GM23338 (cell line): ENCODE data around the gene EDDM13.

ENCODE experiments used
- CREB1 ChIP-seq: fragments of 250-450 bp; sonication (Bioruptor Pico); IDR thresholded peaks from 2 replicates; pipeline ENCODE4 v1.5.0; 2020; ENCODE audit warnings: low read depth, mild to moderate bottlenecking, moderate library complexity
- EZH2 ChIP-seq: fragments of 200-600 bp; sonication (generic); IDR thresholded peaks from one replicate; pipeline ENCODE4 v1.8.0; 2017; ENCODE audit warnings: antibody characterized with exemption, mild to moderate bottlenecking, low read depth; ENCODE audit not compliant: unreplicated experiment
- EZH2phosphoT487 ChIP-seq: fragments of 200-600 bp; sonication (generic); IDR thresholded peaks from one replicate; pipeline ENCODE4 v1.8.1; 2018; ENCODE audit warnings: antibody characterized with exemption; ENCODE audit not compliant: unreplicated experiment
- JUNB ChIP-seq: IDR thresholded peaks from one replicate; pipeline ENCODE4 v1.6.1; 2016; ENCODE audit warnings: antibody characterized with exemption; ENCODE audit not compliant: unreplicated experiment
- POLR2AphosphoS5 ChIP-seq: IDR thresholded peaks from 2 replicates; pipeline ENCODE4 v1.6.1; 2016; ENCODE audit warnings: antibody characterized with exemption, low read depth
- STAT1 ChIP-seq: IDR thresholded peaks from one replicate; pipeline ENCODE4 v1.6.1; 2016; ENCODE audit warnings: antibody characterized with exemption; ENCODE audit not compliant: unreplicated experiment
- ZNF114 ChIP-seq: fragments of 250-450 bp; sonication (Bioruptor Pico); IDR thresholded peaks from 2 replicates; pipeline ENCODE4 v1.5.0; 2020; ENCODE audit warnings: mild to moderate bottlenecking, moderate library complexity
- ZNF331 ChIP-seq: fragments of 250-450 bp; sonication (Bioruptor Pico); IDR thresholded peaks from 2 replicates; pipeline ENCODE4 v1.5.0; 2020; ENCODE audit warnings: low read depth, mild to moderate bottlenecking, moderate library complexity
- TF ChIP-seq, protein P1 (sequence below), 2 experiments: fragments of 200-600 bp in 1 of 2; sonication (generic) in 1 of 2; conservative IDR thresholded peaks; 2 replicates each; pipeline versions ENCODE4 v1.5.1 to v1.6.1; 2016 to 2017; ENCODE audit warnings: antibody characterized with exemption in 2 of 2, low read depth in 2 of 2, mild to moderate bottlenecking in 2 of 2, moderate library complexity in 1 of 2
- TF ChIP-seq, protein P2 (sequence below): IDR thresholded peaks from one replicate; pipeline ENCODE4 v1.6.1; 2018; ENCODE audit warnings: antibody characterized with exemption; ENCODE audit not compliant: unreplicated experiment
- TF ChIP-seq, protein P3 (sequence below): IDR thresholded peaks from 2 replicates; pipeline ENCODE4 v1.6.1; 2016; ENCODE audit warnings: antibody characterized with exemption

DNA sequence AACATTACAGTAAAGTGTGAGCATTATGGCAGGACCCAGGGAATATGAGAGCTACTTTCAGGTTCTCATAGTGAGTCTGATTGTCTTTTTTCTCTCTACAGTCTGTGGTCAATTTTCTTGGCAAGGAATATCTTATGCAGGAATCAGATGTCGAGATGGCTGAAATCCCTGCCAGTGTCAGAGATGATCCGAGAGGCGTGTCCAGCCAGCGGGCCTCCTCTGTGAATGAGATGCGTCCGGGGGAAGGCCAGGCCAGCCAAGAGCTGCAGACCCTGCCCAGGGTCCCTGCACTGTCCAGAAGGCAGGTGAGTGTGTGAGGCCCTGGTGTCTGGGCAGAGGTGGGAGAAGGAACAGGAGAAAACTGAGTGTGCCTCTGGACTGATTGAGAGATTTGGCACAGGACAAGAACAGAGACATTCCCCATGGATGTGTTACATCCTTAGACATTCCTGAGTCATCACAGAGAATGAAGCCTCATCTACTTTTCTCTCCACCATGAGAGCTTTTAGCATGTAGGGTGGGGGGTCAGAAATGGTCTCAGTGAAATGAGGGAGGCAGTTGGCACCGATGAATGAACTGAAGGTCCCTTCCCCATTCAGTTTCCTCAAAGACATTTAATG is 27.3 kb upstream of the EDDM13 start:
- TF ChIP-seq, protein P1, sequence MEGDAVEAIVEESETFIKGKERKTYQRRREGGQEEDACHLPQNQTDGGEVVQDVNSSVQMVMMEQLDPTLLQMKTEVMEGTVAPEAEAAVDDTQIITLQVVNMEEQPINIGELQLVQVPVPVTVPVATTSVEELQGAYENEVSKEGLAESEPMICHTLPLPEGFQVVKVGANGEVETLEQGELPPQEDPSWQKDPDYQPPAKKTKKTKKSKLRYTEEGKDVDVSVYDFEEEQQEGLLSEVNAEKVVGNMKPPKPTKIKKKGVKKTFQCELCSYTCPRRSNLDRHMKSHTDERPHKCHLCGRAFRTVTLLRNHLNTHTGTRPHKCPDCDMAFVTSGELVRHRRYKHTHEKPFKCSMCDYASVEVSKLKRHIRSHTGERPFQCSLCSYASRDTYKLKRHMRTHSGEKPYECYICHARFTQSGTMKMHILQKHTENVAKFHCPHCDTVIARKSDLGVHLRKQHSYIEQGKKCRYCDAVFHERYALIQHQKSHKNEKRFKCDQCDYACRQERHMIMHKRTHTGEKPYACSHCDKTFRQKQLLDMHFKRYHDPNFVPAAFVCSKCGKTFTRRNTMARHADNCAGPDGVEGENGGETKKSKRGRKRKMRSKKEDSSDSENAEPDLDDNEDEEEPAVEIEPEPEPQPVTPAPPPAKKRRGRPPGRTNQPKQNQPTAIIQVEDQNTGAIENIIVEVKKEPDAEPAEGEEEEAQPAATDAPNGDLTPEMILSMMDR (conservative IDR thresholded peaks at IDR 0.05; ENCODE audit: low read depth in 2 of 2), result no peak
- no peak for TF ChIP-seq EZH2phosphoT487
- TF ChIP-seq POLR2AphosphoS5, result no peak
- TF ChIP-seq CREB1 (CRISPR knock-in tag), result no peak
- TF ChIP-seq EZH2, result no peak
- TF ChIP-seq JUNB, result no peak
- TF ChIP-seq, protein P2, sequence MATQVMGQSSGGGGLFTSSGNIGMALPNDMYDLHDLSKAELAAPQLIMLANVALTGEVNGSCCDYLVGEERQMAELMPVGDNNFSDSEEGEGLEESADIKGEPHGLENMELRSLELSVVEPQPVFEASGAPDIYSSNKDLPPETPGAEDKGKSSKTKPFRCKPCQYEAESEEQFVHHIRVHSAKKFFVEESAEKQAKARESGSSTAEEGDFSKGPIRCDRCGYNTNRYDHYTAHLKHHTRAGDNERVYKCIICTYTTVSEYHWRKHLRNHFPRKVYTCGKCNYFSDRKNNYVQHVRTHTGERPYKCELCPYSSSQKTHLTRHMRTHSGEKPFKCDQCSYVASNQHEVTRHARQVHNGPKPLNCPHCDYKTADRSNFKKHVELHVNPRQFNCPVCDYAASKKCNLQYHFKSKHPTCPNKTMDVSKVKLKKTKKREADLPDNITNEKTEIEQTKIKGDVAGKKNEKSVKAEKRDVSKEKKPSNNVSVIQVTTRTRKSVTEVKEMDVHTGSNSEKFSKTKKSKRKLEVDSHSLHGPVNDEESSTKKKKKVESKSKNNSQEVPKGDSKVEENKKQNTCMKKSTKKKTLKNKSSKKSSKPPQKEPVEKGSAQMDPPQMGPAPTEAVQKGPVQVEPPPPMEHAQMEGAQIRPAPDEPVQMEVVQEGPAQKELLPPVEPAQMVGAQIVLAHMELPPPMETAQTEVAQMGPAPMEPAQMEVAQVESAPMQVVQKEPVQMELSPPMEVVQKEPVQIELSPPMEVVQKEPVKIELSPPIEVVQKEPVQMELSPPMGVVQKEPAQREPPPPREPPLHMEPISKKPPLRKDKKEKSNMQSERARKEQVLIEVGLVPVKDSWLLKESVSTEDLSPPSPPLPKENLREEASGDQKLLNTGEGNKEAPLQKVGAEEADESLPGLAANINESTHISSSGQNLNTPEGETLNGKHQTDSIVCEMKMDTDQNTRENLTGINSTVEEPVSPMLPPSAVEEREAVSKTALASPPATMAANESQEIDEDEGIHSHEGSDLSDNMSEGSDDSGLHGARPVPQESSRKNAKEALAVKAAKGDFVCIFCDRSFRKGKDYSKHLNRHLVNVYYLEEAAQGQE, result no peak
- no peak for TF ChIP-seq ZNF331 (CRISPR knock-in tag)
- TF ChIP-seq ZNF114, result no peak
- TF ChIP-seq STAT1, result no peak
- TF ChIP-seq, protein P3, sequence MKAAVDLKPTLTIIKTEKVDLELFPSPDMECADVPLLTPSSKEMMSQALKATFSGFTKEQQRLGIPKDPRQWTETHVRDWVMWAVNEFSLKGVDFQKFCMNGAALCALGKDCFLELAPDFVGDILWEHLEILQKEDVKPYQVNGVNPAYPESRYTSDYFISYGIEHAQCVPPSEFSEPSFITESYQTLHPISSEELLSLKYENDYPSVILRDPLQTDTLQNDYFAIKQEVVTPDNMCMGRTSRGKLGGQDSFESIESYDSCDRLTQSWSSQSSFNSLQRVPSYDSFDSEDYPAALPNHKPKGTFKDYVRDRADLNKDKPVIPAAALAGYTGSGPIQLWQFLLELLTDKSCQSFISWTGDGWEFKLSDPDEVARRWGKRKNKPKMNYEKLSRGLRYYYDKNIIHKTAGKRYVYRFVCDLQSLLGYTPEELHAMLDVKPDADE, result no peak
